UCSD-AML1 (cell line): ENCODE data around the gene OSBPL10.
A peak's percentile ranks its signal among the peaks of the same experiment; 100 is the strongest.

Experiments
- DNase-seq: peaks from one replicate; lab custom pipeline; 2025; ENCODE audit not compliant: unreplicated experiment; lab: John Stamatoyannopoulos, UW

The OSBPL10 gene

DNA sequence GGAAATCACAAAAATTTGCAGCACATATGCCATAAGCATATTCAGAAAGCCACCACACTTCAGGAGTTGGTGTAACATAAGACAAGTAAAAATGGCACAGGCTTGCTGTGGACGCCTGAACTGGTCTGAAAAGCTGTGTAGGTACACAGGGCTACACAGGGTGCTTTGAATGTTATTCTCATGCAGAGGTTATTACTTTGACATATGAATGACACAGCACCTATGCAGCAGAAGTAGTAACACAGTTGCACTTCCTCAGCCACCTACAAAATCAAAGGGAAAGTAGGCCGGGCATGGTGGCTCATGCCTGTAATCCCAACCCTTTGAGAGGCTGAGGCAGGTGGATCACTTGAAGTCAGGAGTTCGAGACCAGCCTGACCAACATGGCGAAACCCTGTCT lies 54.5 kb downstream of the OSBPL10 start:
- no peak for DNase-seq

DNA sequence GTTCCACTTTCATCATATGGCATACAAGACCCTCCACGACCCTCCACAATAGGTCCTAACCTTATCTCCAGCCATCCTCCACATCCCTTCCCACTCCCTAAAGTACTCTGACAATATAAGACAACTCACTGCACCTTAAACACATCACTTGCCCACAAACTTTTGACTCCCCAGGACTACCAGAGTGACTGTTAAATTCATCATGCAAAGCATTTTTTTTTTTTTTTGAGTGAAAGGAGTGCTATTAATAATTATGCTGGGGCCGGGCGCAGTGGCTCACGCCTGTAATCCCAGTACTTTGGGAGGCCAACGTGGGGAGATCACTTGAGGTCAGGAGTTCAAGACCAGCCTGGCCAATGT lies 55.8 kb downstream of the OSBPL10 start:
- DNase-seq = no peak

DNA sequence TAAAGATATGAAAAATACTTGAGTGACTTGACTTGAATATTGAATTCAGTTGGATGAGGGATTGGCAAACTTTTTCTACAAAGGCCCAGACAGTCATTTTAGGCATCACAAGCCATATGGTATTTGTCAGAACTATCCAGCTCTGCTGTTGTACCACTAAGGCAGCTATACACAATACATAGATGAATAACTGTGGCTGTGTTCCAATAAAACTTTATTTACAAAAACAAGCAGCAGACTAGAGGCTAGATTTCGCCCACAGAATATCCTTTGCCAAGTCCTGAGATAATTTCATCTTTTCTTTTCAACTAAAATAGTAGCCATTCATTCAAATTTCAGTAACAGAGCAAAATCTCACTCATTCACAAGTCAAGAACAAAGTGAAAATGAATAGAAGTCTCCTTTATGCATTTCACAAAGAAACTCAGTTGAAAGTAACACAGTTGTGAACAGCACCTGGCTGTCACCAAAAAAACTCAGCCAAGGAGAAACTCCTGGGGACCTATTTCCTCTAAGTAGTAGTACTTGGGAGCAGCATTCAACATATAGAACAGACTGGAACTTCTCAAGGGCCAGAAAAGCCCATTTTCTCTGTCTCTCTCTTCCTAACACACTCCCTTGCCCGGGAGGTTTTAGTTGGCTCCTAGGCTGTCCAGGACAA lies 56.3 kb downstream of the OSBPL10 start:
- DNase-seq = no peak

DNA sequence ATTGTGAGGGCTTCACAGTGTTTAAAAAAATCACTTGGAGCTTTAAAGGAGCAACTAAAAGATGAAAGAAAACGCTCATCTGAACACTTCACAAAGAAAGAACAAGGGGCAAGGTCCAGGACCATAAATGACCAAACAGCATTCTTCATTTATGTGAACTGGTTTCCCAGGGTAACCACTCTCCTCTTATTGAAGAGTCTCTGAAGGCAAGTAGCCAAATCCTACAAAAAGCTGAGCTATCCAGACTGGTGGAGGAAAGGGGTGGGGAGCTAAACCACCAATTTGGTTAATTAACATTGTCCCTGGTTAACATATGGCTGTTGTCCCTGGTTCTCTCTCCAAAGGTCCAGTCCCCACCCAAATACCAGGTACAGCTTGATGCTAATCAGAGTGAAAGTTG lies 58.1 kb downstream of the OSBPL10 start:
- no peak for DNase-seq

DNA sequence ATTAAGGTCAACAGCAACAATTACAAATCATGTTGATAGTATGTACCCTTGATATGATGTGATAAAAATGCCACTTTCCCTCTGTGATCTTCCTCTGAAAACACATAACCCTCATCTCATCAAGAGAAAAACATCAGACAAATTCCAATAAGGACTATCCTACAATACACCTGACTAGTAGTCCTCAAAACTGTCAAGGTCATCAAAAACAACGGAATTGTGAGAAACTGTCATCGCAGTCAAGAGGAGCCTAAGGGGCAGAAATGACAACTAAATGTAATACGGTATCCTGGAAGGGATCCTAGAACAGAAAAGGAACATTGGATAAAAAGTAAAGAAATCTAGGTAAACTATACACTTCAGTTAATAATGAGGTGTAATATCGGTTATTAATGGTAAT lies 59.2 kb downstream of the OSBPL10 start:
- DNase-seq = no peak

DNA sequence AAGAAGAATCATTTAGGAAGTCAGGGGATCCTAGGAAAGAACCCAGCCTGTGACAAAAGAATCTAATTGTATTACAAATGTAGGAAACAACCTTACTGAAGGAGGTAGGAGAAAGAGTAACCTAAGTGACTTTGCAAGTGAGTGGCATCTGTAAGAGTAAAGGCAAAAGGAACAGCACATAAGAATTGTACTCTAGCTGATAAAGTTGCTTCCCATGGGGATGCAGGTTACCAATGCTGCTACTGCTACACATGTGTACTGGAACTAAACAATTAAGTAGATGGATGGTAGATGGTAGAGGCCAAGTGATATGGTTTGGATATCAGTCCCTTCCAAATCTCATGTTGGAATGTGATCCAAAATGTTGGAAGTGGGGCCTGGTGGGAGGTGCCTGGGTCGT lies 60.8 kb downstream of the OSBPL10 start:
- no peak for DNase-seq

DNA sequence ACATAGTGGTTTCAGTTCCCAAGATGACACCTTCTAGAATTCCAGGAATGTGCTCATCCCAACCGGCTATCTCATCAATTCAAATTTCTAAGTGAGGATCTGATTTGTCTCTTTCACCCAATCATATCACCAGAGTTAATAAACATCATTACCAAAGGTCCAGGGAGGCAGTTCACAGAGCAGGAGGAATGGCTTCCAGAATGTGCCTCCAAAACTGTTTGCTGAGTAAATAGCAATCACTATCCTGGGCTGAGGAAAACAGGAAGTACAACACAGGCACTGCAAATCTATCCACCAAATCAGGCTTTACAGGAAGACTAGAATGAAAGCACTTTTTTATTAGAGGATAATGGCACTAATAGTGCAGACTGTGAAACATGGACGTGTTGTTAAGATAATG lies 61.5 kb downstream of the OSBPL10 start:
- no peak for DNase-seq

DNA sequence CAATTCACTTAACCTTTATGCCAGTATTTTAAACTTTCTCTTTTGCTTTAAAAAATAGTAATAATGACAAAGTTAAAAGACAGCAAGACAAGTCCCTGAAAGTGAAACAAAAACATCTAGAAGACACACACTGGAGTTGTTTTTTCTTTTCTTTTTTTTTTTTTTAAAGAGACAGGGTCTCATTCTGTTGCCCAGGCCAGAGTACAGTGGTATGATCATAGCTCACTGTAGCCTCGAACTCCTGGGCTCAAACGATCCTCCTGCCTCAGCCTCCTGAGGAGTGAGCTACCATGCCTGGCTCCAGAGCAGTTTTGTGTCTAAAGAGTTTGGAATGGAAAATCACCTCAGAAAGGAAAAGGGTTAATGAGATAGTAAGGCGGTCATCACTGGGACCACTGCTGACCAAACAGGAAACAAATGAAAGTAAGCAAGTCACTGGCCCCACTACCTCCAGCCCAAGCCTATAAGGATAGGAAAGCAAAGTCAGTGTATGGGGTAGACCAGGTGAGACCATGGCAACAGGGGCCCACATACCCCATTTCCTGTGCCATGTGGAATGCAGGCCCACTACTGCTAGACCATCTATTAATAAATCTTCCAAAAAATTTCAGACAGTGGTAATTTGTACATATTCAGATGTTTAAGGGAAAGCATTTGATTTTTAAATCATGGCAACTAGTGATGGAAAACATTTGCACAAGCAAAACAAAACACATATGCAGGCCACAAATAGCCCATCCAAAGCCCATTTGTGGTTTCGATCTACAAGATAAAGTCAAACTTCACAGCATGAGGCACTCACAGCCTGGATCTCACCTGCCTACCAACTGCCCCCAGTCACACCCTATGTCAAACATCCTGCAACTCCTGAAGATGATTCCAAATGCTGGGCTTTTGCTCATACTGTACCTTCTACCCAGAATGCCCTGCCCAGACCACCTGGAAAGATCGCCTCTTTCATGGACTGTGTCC lies 62.6 kb downstream of the OSBPL10 start:
- DNase-seq = no peak

DNA sequence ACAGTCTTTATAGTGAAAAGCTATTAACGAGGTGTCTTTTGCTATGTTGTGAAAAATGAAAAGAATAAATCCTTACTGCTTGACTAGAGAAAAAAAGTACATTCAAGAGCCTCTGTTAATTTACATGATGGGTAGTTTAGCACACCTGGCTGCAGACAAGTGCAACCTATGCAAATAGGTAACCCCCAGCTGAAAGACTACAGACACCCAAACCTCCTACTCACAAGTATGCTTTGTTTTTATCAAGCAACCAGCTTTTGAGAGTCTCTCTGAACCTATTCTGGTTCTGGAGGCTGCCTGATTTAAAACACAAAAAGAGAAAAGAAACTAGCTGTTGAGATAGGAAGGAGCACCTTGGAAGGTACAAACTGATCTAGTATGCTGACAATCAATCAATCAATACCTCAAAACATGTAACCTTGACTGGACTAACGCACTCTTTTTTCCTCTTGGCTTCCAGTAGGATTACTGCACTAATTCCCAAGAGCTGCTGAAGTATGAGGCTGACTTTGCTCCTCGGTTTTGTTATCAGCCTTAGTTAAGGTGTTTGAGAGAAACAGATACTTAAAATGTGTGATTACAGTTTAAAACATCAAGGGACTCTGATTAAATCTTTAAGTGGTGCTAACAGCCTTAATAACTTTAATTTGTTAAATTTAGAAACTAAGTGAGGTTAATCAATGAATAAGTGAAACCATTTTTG lies 63.6 kb downstream of the OSBPL10 start:
- DNase-seq = no peak

DNA sequence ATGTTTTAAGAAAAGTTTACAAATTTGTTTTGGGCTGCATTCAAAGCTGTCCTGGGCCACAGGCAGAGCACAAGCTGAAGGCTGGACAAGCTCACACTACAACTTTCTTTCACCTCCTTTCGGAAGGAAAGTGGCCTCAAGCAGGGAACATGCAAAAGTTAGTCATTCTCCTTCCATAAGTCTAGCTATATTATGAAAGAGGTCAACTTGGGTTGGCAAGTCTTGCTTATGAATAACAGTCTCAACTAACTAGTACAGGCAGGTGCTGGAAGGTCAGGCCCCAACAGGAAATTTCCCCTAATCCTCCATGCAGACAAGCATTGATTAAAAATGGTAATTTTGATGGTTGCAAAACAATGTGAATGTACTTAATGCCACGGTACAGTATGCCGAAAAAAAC lies 69.4 kb downstream of the OSBPL10 start:
- DNase-seq = no peak

DNA sequence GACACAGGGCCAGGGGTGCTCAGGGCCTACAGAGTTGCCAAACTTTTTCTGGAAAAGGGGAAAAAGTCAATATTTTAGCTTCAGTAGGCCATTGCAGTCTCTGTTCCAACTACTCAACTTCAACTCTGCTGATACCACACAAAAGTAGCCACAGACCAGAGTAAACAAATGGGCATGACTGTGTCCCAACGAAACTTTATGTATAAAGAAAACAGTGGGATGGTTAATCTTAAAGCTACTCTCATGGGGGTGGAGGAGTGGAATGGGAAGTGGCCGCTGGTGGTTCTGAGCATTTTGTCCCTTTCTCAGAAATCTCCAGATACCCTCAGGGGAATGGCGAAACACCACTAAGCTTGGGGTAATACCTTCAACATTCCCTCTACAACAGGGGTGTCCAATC lies 69.9 kb downstream of the OSBPL10 start:
- no peak for DNase-seq

DNA sequence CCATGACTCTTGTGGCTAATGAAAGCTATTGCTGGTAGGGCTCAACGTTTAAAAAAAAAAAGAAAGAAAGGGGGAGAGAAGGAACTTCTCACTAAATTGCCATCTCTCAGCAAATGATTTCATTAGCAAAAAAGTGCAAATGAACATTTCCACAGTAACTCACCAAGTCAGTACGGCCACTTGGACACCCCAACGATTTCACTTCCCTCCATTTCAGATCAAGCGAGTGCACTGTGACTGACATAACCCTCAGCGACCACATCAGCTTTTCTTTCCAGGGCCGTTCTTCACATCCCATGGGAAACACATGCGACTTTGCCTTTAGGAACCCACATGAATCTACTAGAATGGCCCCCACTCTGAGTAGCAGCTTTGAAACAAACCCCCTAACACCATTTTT lies 71.6 kb downstream of the OSBPL10 start:
- DNase-seq = no peak

DNA sequence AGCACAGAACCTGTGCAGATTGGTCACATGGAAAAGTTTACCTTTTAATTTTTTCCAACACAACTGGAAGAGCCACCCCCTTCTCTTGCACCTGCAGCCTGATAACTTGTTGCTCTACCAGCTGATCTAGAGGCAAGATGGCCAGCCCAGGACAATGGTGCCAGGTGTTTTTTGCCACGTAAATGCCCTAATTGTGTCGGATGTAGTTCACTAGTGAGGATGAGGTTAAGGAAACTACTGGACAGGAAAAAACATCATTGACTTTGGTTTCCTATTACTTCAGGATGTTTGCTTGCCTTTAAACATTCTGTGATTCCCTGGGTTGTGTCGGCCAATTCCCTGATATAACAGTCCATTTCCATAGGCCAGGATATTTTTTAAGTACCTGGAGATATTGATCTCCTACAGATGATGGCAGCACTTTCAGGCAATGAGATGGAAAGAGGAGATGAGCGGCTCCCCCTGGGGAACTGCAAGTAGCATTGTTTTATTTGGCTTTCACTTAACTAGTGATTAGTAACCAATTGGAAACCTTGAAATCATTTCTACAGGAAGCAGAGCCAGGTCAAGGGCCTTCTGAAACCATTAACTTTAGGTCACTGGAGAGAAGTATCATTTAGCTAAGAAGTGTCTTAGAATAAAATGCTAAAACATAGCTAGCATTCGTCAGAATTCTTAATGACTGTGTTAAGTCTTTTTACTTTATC lies 72.5 kb downstream of the OSBPL10 start:
- DNase-seq = no peak

DNA sequence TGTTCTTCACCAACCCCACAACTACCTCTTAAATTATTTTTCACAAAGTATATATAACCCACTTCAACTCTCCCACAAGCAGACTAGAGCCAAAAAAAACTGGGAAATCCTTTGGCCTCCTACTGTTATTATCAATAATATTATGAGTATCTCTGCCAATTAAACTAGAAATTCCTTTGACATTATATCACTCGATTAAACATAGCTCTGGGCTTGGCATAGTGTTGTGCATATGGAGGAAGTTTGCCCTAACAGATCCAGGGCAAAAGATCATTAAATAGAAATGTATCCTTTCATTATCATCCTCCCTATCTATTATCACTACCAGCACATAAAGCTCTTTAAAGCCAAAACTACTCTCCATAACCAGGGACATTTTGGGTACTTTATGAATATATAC lies 74.9 kb downstream of the OSBPL10 start:
- DNase-seq = no peak

DNA sequence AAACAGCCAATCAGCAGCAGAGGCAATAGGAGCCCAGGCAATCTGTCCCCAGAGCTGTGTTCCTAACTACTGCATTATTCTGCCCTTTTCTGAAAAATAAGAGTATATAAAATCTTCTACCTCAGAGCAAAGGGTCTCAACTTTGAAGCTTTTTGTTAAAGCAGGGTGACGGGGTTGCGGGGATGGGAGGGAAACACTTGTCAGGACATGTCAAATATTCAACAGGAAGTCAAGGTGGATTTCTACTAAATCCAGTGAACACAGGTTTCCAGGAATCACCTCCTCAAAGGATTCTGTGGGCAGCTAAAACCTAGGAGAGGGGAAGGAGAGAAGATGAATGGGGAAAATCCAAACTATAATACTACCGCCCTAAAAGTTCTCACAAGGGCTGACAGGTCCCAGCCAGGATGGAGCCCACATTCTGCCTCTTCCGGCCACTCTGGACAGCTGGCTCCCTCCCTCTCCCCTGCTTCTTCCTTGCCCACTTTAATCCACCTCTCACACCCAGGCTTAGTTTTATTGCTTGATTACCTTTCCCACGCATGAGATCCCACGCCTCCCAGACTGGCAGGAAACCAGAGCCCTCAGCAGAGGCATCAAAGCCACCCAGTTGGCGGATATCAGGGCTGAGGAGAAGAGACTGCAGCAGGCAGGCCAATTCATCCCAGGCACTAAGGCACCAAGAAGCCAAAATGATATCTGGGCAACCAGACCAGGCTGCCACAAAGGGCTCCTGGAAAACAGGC lies 77.2 kb downstream of the OSBPL10 start:
- peak; percentile 14 for DNase-seq

DNA sequence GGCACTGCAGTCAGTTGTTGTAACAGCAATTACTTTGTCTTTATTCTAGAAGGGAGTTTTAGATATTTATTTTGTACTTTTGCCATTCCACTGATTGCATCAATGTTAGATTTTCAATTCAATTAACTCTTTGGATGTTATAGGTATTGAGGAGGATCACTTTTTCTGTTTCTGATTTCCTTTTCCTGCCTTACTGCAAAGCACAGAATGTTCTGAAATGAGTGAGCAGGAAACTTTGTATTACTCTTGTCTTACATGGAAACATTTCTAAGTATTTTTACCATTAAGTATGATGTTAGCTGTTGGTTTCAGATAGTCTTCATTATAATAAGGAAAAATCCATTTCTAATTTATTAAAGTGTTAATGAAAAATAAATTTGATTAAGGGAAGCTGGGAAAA lies 80.5 kb downstream of the OSBPL10 start:
- no peak for DNase-seq

DNA sequence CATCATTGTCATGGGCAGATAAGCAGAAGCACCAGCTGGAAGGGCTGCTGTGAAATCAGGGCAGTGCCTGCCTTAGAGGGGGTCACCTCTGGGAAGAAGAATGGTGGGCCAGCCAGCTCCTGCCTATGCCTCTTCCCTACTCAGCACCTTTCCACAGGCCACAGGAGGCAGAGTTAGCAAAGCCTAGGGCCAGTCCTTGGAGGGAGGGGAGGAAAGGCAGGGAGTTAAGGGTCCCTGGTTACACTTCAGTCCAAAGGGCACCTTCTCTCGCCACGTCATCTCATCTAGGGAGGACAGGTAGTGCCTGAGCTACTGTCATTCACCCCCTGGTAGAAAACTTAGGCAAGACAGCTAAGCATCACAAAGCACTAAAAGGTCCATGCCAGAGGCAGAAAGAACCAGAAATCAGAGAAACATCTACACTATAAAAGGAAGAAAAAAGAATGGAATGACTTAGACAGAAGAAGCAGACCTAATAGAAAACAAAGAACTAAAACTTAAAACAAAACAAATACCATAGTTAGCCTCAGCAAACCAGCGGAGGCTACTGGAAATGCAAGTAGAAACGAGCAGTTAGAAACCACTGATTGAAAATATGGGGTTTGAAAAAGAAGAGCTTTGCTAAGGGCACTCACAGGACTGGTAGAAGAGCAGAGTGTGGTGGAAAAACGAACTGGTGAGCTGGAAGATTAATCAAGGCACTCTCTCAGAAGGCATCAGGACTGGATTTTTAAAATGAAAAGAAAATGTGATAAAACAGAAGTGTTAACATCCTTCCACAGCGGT lies 84.2 kb downstream of the OSBPL10 start:
- DNase-seq = no peak

DNA sequence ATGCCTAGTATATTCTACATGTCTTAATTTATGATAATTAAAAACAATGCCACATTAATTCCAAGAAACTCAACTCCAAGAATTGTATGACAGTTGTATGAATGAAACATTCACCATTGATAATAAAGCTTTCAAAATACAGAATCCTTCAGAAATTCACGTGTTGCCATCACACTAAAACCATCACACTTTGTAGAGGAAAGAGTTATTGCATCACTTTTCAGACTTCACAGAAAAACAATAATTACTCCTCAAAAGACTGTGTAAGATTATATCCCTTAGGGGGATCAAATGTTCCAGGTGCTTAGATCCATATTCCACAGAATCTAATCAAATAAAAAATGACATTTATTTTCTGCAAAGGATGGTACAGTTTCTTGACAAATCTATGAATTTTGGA lies 85.0 kb downstream of the OSBPL10 start:
- no peak for DNase-seq

DNA sequence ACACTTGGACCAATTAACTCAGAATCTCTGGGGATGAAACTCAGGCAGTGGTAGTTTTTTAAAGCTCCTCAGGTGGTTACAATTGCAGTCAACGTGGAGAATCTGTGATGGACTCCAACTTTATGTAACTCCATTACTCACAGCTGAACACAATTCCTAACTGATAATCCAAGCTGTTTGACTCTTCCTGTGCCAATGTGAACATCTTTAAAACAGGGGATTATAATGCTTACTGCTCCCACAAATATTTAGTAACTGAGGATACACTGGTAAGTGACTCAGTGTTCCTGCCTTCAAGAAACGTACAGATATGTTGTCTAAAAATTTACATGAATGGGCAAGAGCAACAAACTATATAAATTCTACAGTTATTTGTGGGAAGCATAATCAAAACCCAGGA lies 85.6 kb downstream of the OSBPL10 start:
- no peak for DNase-seq
